HG02763 (cell line): ENCODE measurements around the gene CNGA1.
"Not testable (repeated sequence)": the region's sequence is repeated elsewhere in the genome, so short reads cannot be mapped to it uniquely, and the experiment has no call there.

ENCODE experiments used
- ATAC-seq: cut with Tn5 transposase; IDR thresholded peaks from one replicate; pipeline ENCODE4 v1.9.1; 2021; ENCODE audit warnings: mild to moderate bottlenecking, moderate library complexity; ENCODE audit not compliant: unreplicated experiment

CNGA1 gene

DNA sequence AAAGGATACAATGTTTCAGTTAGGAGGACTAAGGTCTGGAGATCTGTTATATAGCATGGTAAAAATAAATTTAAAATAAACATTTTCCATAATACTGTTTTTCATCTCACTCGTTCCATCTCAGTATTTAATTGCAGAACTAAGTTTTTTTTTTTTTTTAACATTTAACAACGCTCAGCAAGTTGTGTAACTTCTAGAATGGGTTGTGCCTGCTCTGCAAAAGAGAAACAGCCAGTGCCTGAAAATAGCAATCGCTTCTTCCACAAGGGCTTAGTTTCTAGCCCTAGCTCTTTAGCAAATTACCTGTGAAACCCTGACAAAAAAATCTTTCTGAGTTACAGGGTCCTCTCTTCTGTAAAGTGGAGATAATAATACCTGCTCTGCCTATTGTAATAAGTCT is 41.9 kb downstream of the CNGA1 start:
- no peak for ATAC-seq

DNA sequence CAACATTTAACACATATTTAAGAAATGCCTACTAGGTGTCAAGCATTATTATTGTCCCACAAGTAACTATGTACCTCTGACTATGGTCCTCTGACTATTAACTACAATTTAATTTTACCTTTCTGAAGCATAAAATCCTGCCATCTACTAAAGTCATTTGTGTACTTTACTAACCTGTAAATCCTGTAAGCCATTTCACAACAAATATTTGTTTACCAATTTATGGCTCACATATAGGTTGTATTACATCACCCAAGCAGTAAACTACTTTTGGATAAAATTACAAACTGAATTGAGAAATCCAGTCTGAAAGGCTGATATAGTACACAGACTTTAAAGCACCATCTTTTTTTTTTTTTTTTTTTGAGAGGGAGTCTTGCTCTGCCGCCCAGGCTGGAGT is 43.8 kb downstream of the CNGA1 start:
- ATAC-seq, result no peak

DNA sequence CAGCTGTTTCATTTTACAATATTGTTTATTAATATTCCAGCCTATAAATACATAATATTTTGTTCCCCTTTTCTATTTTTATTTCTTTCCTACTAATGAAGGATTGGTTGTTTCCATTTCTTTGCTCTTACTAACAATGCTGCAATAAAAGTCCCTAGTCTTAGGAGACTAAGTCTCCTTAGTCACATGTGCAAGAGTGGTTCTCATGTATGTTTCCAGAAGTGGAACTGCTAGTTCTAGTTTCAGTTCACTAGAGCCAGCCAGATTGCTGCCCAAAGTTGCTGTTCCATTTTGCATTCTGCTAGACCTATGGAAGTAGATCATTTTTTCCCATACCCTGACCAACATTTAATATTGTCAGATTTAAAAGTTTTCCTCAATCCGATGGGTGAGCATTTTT is 44.3 kb downstream of the CNGA1 start:
- no peak for ATAC-seq

DNA sequence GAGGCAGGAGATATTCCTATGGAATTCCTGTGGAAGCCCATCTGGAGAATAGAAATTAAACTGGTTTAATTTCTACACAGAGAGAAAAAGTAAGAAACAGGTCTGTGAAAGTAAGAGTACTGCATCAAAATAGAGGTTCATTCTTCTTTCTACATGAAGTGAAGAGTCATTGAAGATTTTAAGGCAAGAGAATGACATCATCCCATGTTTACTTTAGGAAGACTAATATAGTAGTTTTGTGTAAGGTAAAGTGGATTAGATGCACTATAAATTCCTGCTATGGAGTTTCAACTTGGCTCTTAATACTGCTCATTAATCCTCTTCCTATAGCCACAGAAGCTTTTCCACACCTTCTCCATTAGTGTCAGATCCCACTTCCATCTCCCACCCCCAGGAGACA is 47.6 kb downstream of the CNGA1 start:
- ATAC-seq, result no peak

DNA sequence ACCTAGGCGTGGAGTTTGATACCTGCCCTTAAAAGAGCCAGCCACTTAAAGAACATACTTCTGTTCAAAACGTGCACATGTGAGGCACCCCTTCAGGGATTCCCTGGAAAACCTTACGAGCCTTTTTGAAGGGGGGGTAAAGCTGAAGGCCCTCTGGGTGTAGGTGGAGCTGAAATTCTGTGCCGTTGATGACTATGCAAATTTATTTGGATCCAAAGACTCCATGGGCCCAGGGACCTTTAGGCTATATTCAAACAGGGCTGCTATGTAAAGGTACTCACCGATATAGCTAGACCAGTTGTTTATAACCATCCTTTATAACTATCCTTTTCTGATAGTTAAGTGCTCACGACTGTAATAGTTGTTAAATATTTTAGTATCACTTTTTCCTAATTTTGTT is 61.8 kb downstream of the CNGA1 start:
- ATAC-seq, result no peak

DNA sequence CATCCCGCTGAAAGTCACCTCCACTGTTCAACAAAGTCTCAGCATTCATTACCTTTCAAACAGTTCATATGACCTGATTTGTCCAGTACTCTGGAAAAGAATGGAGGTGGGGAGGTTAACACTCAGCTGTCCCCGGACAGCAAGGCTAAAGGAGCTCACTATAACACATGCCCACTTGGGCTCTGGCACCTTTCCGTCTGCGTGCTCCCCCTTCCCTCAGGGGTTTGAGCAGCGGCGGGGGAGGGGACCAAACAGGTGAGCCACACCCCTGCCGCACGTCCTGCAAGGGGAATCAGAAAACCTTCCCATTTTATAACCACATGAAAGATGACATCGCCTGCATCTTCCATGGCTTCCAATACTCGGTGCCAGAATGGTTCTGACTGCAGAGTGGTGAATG is 62.2 kb downstream of the CNGA1 start:
- no peak for ATAC-seq

DNA sequence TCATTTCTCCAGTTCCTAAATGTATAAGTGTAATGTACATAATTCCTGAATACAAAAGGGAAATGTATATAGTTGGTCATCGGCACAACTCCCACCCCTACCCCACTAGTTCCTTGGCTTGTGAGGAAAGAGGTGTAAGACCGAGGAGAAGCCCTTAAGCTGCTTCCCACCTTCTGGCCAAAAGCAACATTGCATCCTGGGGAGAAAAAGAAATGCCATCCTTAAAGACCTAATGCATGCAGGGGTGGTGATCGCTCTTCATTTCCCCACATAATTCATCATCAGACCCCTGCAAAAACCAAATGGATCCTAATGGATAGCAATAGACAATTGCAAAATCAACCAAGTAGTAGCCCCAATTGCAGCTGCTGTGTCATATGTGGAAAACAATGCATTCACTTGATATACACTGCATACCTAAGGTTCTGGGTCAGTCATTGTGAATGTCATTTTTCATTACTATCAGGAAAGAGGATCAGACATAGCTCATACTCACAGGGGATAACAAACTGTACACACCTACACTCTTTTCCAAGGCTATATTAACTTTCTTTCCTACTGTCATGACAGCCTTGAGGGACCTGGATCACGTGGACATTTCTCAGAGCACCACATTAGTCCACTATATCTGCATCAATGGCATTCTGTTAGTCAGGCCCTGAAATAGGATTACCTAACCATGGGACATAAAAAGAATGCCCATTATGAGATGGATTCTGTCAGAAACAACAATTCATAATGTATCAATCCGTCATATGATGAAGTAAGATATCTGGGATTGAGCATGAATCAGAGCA is 70.4 kb downstream of the CNGA1 start:
- ATAC-seq, result no peak

DNA sequence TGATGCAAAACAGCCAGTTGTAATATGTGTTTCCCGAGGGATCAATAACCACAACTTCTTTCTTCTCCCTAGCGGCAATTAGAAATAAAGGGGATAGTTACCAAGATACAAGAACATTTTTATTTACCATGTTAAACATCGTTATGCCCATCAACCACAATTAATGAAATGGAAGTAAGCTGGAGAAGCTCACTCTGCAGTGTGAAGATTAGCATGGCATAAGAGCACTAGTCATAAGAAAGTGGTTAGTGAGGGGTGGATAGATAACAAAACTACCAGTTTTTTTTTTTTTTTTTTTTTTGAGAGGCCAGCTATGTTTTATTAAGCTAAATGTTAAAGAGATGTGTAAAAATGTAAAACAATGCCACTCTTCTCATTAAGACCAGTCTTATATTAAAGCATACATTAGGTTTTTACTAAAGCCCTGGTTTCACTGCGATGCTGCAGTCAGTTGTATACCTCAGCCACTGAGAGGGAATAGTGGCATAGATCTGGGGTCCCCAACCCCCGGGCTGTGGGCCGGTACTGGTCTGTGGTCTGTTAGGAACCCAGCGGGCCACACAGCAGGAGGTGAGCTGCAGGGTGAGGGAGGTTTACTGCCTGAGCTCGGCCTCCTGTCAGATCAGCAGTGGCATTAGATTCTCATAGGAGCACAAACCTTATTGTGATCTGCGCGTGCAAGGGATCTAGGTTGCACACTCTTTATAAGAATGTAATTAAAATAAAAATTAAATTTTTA is 74.2 kb downstream of the CNGA1 start:
- ATAC-seq, result no peak

DNA sequence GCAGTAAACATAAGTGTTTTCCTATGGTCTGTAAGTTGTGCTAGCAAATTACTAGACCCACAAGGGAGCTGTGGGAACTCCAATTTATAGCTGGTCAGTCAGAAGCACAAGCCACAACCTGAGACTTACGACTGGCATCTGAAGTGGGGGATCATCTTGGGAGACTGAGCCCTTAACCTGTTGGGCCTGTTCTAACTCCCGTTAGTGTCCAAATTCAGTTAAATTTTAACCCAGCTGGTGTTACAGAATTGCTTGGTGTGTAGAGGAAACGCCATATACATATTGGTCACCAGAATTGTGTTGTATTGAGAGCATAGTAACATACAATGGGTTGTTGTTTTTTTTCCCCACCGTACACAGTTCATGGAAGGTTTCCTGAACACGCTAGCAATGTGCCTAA is 77.0 kb downstream of the CNGA1 start:
- no peak for ATAC-seq

DNA sequence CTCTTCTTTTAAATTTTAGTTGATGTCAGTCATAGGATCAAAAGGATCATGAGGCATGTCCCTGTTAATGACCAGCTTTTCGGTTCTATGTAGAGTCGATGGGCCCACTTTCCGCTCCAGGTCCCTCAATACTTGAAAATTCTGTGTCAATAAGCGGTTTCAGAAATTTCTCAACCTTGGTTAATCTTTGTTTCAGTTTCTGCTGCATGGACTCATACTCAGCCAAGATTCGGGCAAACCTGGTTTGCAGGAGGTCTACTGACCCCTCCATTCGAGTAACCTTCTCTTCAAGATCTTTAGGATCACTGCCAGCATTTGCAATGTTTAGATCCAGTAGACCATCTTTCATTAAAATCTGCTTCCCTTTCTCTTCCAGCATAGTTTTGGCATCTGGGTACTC is 80.1 kb downstream of the CNGA1 start:
- no peak for ATAC-seq

DNA sequence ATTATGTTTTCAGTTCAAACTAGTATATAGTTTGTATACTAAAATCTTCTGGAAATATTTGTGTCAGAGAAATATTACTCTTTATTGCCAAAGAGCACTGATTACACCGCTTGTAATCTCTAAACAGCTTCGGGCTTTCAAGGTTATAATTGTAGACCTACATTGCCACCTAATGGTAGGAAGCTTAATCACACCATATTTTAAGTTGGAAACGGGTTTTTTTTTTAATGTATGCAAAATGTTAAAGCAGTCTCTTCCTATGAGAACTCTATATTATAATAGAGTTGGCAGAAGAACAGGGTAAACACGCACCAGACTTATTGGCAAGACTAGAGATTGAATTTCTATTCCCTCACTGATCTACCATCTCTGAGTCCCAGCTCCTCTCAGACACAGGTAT is 82.6 kb downstream of the CNGA1 start:
- no peak for ATAC-seq

DNA sequence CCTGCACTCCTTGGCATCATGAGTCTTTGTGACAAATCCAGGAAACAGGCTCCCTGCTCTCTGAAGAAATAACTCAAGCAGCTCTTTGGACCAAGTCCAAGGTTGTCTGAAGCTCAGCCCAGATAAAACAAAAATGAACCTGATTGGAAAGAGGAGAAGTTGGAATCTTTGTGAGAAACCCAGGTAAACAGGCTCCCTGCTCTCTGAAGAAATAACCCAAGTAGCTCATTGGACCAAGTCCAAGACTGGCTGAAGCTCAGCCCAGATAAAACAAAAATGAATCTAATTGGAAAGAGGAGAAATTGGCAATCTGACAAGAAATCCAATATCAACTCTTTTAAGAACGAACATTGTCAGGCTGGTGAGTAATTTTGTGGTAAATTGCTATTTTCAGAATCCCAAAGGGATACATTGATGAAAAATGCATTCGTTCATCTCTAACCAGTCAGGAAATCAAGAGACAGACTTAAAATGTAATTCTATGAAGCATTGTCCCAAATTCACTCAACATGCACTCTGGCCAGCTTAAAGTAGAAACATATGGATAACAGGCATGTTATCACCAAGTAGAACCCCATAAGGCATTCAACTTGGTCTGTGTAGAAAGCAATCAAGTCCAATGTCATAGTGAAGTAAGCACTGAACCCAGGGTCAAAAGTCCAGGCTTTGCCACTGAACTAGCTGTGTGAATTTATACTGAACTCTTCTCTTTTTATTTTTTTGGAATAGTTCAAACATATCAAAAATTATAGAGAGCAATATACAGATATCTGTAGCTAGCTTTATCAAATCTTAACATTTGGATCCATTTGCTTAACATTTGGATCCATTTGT is 85.3 kb downstream of the CNGA1 start:
- ATAC-seq, result no peak

DNA sequence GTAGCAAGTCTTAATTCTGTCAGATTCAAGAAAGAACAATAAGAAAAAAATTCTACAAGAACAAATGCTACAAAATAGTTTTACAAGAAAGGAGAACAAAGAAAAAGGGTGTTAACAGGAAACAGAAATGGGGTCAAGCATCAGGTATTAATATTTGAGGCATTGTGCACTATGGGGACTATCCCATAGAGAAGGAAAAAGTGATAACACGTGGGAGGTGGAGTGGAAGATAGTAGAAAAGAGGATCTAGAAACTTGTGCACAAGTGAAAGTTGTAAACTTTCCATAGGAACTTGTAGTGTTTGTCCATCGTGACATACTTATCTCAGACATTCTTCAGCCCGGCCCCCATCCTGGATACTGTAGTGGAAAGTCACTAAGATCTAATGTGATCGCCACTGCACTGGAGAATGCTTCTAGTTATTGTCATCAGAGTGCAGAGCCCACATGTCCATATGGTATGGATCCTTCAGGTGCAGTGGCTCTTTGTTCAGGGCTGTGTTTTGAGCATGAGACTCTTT is 86.7 kb downstream of the CNGA1 start:
- no peak for ATAC-seq

DNA sequence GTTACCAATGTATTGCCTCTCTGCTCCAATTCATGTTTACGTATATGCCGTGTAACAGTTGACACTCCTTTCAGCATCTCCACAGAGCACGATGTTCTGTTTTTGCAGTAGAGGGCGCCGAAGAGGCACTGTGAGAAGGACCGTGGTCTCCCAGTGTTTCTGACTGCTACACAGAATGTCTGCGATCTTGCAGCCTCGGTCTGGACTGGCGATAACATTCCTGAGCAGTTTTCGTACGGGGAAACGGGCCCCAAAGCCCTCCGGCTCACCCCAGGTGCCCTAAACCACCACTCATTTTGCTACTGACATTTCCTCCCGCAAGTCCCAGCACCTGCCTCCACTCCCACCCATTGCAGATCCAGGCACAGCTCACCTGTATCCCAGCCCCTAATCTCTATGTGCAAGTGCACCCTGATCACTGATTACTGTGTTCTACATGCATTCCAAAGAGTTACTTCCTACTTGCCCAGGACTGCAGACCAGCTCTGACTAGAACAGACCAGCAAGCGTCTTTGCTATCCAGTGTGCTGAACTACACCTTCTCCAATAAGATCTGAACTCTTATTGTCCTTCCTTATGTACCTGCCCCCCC is 89.7 kb downstream of the CNGA1 start:
- peak; percentile 95 for ATAC-seq

DNA sequence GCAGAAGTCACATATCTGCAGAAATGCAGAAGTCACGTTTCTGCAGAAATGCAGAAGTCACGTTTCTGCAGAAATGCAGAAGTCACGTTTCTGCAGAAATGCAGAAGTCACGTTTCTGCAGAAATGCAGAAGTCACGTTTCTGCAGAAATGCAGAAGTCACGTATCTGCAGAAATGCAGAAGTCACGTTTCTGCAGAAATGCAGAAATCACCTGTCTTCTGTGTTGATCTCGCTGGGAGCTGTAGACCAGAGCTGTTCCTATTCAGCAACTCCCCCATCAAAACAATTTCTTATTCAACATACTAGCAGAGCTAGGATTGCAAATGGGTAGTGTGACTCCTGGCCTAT is 93.2 kb downstream of the CNGA1 start:
- not testable (repeated sequence) for ATAC-seq

DNA sequence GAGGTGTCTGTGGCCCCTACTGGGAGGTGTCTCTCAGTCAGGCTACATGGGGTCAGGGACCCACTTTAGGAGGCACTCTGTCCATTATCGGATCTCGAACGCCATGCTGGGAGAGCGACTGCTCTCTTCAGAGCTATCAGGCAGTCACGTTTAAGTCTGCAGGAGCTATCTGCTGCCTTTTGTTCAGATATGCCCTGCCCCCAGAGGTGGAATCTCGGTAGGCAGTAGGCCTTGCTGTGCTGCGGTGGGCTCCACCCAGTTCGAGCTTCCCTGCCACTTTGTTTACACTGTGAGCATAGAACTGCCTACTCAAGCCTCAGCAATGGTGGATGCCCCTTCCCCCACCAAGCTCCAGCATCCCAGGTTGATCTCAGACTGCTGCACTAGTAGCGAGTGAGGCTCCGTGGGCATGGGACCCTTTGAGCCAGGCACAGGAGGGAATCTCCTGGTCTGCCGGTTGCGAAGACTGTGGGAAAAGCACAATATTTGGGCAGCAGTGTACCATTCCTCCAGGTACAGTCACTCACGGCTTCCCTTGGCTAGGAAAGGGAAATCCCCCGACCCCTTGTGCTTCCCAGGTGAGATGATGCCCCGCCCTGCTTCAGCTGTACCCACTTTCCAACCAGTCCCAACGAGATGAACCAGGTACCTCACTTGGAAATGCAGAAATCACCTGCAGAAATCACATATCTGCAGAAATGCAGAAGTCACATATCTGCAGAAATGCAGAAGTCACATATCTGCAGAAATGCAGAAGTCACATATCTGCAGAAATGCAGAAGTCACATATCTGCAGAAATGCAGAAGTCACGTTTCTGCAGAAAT is 93.8 kb downstream of the CNGA1 start:
- not testable (repeated sequence) for ATAC-seq

DNA sequence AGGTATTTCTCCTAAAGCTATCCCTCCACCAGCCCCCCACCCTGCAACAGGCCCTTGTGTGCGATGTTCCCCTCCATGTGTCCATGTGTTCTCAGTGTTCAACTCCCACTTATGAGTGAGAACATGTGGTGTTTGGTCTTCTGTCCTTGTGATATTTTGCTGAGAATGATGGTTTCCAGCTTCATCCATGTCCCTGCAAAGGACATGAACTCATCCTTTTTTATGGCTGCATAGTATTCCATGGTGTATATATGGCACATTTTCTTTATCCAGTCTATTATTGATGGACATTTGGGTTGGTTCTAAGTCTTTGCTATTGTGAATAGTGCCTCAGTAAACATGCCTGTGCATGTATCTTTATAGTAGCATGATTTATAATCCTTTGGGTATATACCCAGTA is 99.3 kb downstream of the CNGA1 start:
- ATAC-seq, result not testable (repeated sequence)

DNA sequence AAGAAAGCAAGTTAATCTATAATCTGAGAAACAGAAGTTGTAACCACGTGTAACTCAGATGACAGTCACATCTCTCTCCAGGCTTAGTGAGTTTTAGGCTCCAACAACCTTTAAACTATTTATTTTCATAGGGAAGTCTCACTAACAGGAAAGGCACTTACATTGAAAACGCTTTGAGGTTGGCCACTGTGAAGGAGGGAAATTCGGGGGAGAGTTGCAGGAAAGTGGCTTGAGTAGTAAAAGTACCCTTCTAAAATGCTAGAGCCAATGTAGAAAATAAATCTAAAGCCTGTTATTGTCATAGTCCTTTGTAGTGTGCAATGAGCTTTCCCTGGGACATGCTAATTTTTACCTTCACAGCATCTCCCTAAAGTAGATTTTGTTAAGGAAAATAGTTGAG is 101.1 kb downstream of the CNGA1 start:
- ATAC-seq, result no peak

DNA sequence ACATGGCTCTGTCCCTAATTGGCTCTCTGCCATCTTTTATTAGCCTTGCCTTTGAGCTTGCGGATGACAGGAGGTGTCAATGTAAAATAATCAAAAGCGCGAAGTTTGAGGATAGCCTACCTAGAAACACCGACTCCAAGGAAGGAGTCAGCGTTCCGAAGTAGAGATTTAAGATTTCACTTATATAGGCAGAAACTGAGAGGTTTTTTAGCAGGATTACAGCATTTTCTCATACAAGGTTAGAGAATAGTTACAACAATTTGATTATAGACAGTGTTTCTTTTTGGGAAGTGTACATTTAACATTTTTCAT is 101.6 kb downstream of the CNGA1 start:
- no peak for ATAC-seq

DNA sequence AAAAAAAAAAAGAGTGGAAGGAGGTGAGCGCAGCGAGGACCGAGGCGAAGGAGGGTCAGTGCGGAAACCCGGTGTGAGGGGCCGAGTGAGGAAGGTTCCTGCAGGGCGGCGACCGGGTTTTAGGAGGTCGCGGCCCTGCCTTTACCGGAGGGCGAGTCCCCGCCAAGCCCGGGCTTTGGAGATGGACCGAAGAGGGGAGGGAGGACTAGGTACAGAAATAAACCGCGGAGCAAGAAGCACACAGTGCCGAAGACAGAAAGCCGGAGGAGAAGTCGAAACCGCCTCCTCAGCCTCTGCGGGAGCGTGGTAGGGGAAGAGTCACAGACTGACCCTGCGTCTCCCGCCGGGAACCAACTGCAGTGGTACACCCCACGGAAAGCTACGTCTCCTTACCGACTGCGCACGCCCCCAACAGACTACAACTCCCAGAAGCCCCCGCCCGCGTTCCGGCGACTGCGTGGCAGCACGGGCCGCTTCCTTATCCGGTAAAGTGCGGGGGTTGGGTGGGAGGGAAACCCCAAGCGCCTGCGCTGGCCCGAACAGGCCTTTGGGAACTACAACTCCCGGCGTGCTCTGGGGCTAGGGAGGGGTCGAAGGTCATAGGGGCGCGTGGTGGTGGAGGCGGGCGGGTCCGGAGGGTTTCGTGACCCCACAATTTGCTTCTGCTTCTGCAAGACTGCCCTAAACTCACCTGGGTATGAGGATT is 102.1 kb downstream of the CNGA1 start, which contains the start of gene NFXL1:
NFXL1 (minus strand) TSS at position 364 of the 706 bp plus-strand sequence. CDS start 380 bp downstream, outside the sequence.
- peak; percentile 96 for ATAC-seq
